IPS-NIHi11 (cell line): Measurements from ENCODE around the gene MADCAM1.

ENCODE experiments used
- DNase-seq: peaks from one replicate; pipeline ENCODE4 v3.0.0; 2012; ENCODE audit warnings: mixed read lengths, low spot score

Gene MADCAM1

GRCh38 chr19:532561-533363 is 36.5 kb downstream of the MADCAM1 start:
- DNase-seq, result no peak

GRCh38 chr19:533364-534058 is 37.2 kb downstream of the MADCAM1 start:
- no peak for DNase-seq

GRCh38 chr19:534088-534487 is 37.8 kb downstream of the MADCAM1 start:
- no peak for DNase-seq

GRCh38 chr19:535017-535835 is 38.9 kb downstream of the MADCAM1 start:
- no peak for DNase-seq

- DNase-seq, result no peak
These were observed 40.0 kb downstream of the MADCAM1 start for GRCh38 chr19:536031-536880.

- DNase-seq, result no peak
These were observed 40.7 kb downstream of the MADCAM1 start for GRCh38 chr19:536881-537404.

GRCh38 chr19:538641-539428 is 42.5 kb downstream of the MADCAM1 start:
- no peak for DNase-seq

GRCh38 chr19:539429-540030 is 43.2 kb downstream of the MADCAM1 start:
- no peak for DNase-seq

GRCh38 chr19:540867-541637 is 44.8 kb downstream of the MADCAM1 start:
- no peak for DNase-seq

GRCh38 chr19:541699-542098 is 45.4 kb downstream of the MADCAM1 start:
- no peak for DNase-seq

GRCh38 chr19:542173-542866 is 46.0 kb downstream of the MADCAM1 start:
- DNase-seq, result no peak

GRCh38 chr19:543910-544608 is 47.8 kb downstream of the MADCAM1 start, which contains the start of gene GZMM:
TSS of gene GZMM (plus strand) at chr19:544053. CDS start at chr19:544072, 19 bp downstream.
- no peak for DNase-seq

- no peak for DNase-seq
These were observed 50.8 kb downstream of the MADCAM1 start for GRCh38 chr19:547117-547516.

GRCh38 chr19:547836-548720 is 51.8 kb downstream of the MADCAM1 start:
- DNase-seq, result no peak

- peak; percentile 73 for DNase-seq
These were observed 52.9 kb downstream of the MADCAM1 start for GRCh38 chr19:548886-549830.

GRCh38 chr19:554817-555216 is 58.5 kb downstream of the MADCAM1 start:
- DNase-seq, result no peak
